ENCODE results near the gene SPINT1. TPM values are rescaled to one million over a fixed set of nuclear protein-coding genes. Genes with fewer than 3 reads are reported as not detected.

The SPINT1 gene
- total and polyA plus RNA-seq, 2 experiments from 2014 or later, result 5.3 to 9.5 TPM

DNA sequence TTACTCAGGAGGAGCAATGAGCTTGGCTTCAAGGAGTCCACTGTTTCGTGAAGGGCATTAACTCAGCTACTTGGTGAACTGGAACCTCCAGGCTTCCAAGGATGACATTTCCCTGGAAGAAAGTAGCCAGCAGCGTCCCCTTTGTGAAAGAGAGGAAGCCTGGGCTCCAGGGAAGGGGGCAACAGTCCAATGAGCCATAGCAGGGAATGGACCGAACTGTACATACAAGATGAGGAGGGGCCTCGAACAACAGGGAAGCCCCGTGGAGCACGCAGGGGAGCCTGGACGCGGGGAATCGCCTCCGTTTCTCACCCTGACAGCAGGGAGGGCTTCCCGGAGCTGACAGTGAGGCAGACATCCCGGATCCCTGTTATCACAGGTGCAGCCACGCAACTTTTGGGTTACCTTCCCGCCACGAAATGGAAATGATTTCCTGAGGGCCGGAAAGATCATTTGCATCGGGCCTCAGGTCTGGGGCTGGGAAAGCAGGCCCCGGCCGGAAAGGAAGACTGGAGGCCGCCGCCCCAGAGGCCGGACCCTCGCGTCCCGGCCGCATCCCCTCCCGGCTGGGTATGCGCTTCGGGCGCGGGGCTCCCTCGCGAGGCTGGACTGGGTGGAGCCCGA, 475 bp upstream of the SPINT1 start:
- Histone ChIP-seq H3K9me3 (ENCODE audit: low read depth) (no peaks in the 10 kb centered on the region), H3K27me3 (peaks cover 31% of the 10 kb centered on the region), H3K4me3 (peak overlapping the region; percentile 39), H3K36me3 (no peaks in the 10 kb centered on the region), H3K27ac (no peak overlapping the region), H3K4me1 (ENCODE audit: low read depth) (peaks cover 6% of the 10 kb centered on the region)
- no peak for DNase-seq (ENCODE audit: low read depth in 1 of 2, low spot score in 1 of 2)
- TF ChIP-seq, protein P1, sequence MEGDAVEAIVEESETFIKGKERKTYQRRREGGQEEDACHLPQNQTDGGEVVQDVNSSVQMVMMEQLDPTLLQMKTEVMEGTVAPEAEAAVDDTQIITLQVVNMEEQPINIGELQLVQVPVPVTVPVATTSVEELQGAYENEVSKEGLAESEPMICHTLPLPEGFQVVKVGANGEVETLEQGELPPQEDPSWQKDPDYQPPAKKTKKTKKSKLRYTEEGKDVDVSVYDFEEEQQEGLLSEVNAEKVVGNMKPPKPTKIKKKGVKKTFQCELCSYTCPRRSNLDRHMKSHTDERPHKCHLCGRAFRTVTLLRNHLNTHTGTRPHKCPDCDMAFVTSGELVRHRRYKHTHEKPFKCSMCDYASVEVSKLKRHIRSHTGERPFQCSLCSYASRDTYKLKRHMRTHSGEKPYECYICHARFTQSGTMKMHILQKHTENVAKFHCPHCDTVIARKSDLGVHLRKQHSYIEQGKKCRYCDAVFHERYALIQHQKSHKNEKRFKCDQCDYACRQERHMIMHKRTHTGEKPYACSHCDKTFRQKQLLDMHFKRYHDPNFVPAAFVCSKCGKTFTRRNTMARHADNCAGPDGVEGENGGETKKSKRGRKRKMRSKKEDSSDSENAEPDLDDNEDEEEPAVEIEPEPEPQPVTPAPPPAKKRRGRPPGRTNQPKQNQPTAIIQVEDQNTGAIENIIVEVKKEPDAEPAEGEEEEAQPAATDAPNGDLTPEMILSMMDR (IDR thresholded peaks at IDR 0.05; ENCODE audit: low read depth, low read length), result no peak

DNA sequence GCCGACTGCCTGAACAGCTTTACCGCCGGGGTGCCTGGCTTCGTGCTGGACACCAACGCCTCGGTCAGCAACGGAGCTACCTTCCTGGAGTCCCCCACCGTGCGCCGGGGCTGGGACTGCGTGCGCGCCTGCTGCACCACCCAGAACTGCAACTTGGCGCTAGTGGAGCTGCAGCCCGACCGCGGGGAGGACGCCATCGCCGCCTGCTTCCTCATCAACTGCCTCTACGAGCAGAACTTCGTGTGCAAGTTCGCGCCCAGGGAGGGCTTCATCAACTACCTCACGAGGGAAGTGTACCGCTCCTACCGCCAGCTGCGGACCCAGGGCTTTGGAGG, 815 bp downstream of the SPINT1 start:
- Histone ChIP-seq H3K27me3 (peaks cover 31% of the 10 kb centered on the region), H3K36me3 (no peaks in the 10 kb centered on the region), H3K4me1 (ENCODE audit: low read depth) (peaks cover 6% of the 10 kb centered on the region), H3K9me3 (ENCODE audit: low read depth) (no peaks in the 10 kb centered on the region), H3K27ac (no peak overlapping the region), H3K4me3 (peak overlapping the region; percentile 39)
- TF ChIP-seq, protein P1 (IDR thresholded peaks at IDR 0.05; ENCODE audit: low read depth, low read length), result no peak
- no peak for DNase-seq (ENCODE audit: low read depth in 1 of 2, low spot score in 1 of 2)

DNA sequence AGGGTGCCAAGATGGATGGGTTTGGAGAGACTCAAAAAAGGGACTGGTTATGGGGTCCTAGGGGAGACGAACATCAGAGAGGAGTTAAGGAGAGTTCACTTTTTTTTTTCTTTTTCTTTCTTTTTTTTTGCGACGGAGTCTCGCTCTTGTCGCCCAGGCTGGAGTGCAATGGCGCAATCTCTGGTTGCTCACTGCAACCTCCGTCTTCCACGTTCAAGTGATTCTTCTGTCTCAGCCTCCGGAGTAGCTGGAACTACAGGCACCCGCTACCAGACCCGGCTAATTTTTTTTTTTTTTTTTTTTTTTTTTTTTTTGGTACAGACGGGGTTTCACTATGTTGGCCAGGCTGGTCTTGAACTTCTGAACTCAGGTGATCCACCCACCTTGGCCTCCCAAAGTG, 1.2 kb downstream of the SPINT1 start:
- DNase-seq (ENCODE audit: low read depth in 1 of 2, low spot score in 1 of 2), result no peak
- Histone ChIP-seq H3K36me3 (no peaks in the 10 kb centered on the region), H3K4me1 (ENCODE audit: low read depth) (peaks cover 6% of the 10 kb centered on the region), H3K27ac (no peak overlapping the region), H3K27me3 (peaks cover 31% of the 10 kb centered on the region), H3K4me3 (peak overlapping the region; percentile 39), H3K9me3 (ENCODE audit: low read depth) (no peaks in the 10 kb centered on the region)
- TF ChIP-seq, protein P1 (IDR thresholded peaks at IDR 0.05; ENCODE audit: low read depth, low read length), result no peak

DNA sequence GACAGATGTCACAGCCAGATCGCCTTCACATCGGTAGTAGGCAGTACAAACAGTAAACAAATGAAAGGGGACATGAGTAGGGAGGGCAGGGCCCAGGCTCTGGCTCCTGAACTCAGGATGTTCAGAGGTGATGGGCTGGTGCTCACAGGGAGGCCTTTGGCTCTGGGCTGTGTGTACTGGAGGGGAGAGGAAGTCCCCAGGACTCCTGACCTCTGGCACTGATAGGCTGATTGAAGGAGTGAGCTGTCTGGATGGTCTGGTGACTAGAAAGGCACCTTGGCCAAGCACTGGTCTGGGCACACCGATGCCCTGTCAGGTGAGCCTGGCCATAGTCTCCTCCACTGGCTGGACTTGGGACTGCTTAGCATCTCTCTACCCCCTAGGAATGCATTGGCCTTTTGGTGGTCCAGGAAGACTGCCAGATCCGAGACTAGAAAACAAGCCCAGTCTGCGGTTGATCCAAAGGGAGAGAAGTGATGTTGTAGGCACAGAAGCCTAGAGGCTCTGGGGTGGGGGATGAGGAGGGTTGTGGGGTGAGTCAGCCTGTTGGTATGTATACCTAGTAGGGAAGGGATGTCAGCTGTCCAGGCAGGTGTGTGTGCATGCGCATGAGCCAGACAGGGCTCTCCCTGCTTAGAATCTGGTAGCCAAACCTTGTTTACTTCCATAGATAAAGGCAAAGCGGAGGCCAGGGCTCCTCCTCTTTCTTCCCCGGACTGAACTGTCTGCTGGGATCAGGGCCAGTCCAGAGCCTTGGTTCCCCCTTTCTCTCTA, 1.9 kb downstream of the SPINT1 start:
- TF ChIP-seq, protein P1 (IDR thresholded peaks at IDR 0.05; ENCODE audit: low read depth, low read length), result no peak
- H3K36me3 ChIP-seq, result no peaks in the 10 kb centered on the region
- DNase-seq (ENCODE audit: low read depth in 1 of 2, low spot score in 1 of 2), result no peak
- H3K27me3 ChIP-seq, result peaks cover 31% of the 10 kb centered on the region
- H3K9me3 ChIP-seq (ENCODE audit: low read depth), result no peaks in the 10 kb centered on the region
- peaks cover 6% of the 10 kb centered on the region for H3K4me1 ChIP-seq (ENCODE audit: low read depth)
- no peak overlapping the region for H3K4me3 ChIP-seq
- H3K27ac ChIP-seq, result no peak overlapping the region

DNA sequence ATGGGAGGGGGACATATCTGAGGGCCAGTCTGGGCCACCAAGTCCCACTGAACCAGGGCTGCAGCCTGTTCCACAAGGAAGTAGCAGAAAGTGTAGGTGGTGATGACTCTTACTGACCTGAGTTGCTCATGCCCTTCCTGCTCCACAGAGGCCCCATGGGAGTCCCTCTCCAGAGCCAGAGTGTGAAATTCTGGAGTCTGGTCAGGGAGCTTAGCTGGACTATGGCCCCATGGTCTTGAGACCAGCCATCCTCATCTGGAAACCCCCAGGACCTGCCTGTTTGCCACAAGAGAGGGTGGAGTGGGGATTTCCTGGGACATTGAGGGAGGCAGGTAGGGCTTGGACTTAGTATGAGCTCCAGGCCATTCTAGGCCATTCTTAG, 3.0 kb downstream of the SPINT1 start:
- Histone ChIP-seq H3K9me3 (ENCODE audit: low read depth) (no peaks in the 10 kb centered on the region), H3K27me3 (peaks cover 31% of the 10 kb centered on the region), H3K27ac (no peak overlapping the region), H3K4me3 (no peak overlapping the region), H3K4me1 (ENCODE audit: low read depth) (peaks cover 6% of the 10 kb centered on the region), H3K36me3 (no peaks in the 10 kb centered on the region)
- no peak for DNase-seq (ENCODE audit: low read depth in 1 of 2, low spot score in 1 of 2)
- TF ChIP-seq, protein P1 (IDR thresholded peaks at IDR 0.05; ENCODE audit: low read depth, low read length), result no peak

Measured in cardiac muscle cell (in vitro differentiated cells and primary cell).